Measurements from ENCODE around the gene OR2H2.

Gene OR2H2

DNA sequence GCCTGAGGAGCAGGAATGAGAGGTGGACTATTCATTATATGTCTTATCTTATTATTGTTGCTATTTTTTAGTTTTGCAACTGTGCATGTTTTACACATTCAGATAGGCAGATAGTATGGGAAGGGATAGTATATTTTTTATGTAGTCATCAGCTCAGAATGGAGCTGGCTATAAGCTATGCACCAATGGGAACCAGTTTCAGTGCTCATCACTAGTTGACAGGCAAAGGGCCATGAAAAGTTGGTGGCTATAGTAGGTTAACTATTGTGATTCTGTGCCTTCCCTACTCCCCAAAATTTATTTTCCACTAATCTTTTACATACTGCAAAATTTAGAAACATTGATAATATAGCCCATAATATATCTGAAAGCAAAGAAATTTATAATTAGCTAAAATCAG lies 20.0 kb upstream of the OR2H2 start:
- no peak overlapping the region for H3K4me3 ChIP-seq (replicated peaks in 1 of 2; ENCODE audit: low read depth in 2 of 2, low read length in 2 of 2)
- TF ChIP-seq, protein P1, sequence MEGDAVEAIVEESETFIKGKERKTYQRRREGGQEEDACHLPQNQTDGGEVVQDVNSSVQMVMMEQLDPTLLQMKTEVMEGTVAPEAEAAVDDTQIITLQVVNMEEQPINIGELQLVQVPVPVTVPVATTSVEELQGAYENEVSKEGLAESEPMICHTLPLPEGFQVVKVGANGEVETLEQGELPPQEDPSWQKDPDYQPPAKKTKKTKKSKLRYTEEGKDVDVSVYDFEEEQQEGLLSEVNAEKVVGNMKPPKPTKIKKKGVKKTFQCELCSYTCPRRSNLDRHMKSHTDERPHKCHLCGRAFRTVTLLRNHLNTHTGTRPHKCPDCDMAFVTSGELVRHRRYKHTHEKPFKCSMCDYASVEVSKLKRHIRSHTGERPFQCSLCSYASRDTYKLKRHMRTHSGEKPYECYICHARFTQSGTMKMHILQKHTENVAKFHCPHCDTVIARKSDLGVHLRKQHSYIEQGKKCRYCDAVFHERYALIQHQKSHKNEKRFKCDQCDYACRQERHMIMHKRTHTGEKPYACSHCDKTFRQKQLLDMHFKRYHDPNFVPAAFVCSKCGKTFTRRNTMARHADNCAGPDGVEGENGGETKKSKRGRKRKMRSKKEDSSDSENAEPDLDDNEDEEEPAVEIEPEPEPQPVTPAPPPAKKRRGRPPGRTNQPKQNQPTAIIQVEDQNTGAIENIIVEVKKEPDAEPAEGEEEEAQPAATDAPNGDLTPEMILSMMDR (IDR thresholded peaks at IDR 0.05; ENCODE audit: low read depth, low read length) = no peak
- DNase-seq (ENCODE audit: low read depth in 2 of 2) = no peak

DNA sequence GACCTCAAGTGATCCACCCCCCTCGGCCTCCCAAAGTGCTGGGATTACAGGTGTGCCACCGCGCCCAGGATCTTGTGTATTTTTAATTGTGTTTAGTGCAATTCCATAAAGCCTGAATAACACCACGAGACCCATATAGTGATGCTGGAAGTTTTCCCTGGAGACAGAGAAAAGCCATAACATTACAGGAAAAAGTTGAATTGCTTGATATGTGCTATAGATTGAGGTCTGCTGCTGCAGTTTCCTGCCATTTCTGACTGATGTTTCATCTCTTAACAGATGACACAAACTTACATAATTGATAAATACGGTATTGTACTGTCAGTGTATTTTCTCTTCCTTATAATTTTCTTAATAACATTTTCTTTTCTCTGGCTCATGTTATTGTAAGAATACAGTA lies 18.1 kb upstream of the OR2H2 start:
- TF ChIP-seq, protein P1 (IDR thresholded peaks at IDR 0.05; ENCODE audit: low read depth, low read length) = no peak
- H3K4me3 ChIP-seq (replicated peaks in 1 of 2; ENCODE audit: low read depth in 2 of 2, low read length in 2 of 2) = no peak overlapping the region
- DNase-seq (ENCODE audit: low read depth in 2 of 2) = no peak

DNA sequence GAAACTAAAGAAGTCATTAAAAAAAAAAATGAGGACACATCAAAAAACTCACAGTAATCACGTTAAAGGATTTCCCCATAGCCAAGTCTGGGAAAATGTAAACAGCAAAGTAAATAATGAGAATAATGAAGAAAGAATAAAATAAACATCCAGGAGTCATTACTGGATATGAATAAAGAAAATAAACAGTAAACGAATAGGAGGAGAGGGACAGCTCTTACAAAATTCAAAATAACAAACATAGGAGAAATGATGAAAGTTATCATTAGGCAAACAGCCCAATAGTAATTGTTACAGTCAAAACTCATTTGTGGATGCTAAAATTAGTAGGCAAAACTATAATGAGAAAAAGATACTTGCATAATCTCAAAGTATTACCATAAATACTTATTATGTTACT lies 17.4 kb upstream of the OR2H2 start:
- no peak overlapping the region for H3K4me3 ChIP-seq (replicated peaks in 1 of 2; ENCODE audit: low read depth in 2 of 2, low read length in 2 of 2)
- no peak for DNase-seq (ENCODE audit: low read depth in 2 of 2)
- TF ChIP-seq, protein P1 (IDR thresholded peaks at IDR 0.05; ENCODE audit: low read depth, low read length) = no peak

DNA sequence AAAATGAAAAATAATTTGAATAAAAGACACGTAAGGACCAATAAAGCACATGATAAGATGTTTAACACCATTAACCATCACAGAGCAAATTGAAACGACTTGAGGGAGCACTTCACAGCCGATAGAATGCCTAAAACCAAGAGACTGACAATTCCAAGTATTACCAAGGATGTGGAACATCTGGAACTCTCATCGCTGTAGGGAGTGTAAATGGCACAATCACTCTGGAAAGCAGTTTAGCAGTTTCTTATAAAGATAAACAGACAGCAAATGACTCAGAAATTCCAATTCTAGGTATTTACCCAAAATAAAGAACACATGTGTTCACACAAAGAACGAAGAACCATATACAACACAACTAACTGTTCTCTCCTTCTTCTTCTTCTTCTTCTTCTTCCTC lies 16.9 kb upstream of the OR2H2 start:
- TF ChIP-seq, protein P1 (IDR thresholded peaks at IDR 0.05; ENCODE audit: low read depth, low read length) = no peak
- peak in 1 of 2 donors; percentile 1 for DNase-seq (ENCODE audit: low read depth in 2 of 2)
- H3K4me3 ChIP-seq (replicated peaks in 1 of 2; ENCODE audit: low read depth in 2 of 2, low read length in 2 of 2) = no peak overlapping the region

DNA sequence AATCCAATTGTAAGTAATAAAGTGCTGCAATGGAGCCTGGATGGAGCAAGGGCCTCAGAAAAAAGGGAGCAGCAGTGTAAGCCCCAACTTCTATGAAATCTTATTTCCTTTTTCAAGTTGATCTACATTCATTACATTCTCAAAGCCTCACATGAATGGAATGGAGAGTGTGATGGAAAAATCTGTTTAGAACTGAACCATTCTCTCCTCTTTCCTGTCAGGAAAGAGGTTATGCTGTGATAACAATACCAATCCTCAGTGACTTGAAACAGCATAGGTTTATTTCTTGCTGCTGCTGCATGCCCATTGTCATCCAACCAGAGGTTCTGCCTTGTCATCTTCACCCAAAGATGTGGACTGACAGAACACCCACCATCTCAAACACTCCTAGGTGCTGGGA lies 8.9 kb upstream of the OR2H2 start:
- TF ChIP-seq, protein P1 (IDR thresholded peaks at IDR 0.05; ENCODE audit: low read depth, low read length) = no peak
- no peak overlapping the region for H3K4me3 ChIP-seq (replicated peaks in 1 of 2; ENCODE audit: low read depth in 2 of 2, low read length in 2 of 2)
- DNase-seq (ENCODE audit: low read depth in 2 of 2) = no peak

DNA sequence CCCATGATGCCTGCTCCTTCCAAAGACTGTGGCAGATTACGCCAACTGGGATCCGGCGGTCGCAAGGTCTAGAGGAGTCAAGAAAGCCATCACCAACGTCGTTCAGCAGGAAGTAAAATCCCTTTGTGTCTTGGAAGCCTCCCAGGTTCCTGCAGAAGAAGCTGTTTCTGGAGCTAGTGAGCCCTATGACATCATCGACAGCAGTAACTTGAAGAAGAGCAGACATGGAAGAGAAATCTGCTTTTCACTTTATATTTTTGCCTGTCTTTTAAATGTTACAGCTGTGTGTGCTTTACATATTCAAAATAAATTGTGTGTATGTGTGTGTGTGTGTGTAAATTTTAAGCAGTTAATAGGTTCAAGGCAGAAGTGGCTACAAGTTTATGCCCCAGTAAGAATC lies 7.4 kb upstream of the OR2H2 start:
- DNase-seq (ENCODE audit: low read depth in 2 of 2) = no peak
- no peak overlapping the region for H3K4me3 ChIP-seq (replicated peaks in 1 of 2; ENCODE audit: low read depth in 2 of 2, low read length in 2 of 2)
- TF ChIP-seq, protein P1 (IDR thresholded peaks at IDR 0.05; ENCODE audit: low read depth, low read length) = no peak

DNA sequence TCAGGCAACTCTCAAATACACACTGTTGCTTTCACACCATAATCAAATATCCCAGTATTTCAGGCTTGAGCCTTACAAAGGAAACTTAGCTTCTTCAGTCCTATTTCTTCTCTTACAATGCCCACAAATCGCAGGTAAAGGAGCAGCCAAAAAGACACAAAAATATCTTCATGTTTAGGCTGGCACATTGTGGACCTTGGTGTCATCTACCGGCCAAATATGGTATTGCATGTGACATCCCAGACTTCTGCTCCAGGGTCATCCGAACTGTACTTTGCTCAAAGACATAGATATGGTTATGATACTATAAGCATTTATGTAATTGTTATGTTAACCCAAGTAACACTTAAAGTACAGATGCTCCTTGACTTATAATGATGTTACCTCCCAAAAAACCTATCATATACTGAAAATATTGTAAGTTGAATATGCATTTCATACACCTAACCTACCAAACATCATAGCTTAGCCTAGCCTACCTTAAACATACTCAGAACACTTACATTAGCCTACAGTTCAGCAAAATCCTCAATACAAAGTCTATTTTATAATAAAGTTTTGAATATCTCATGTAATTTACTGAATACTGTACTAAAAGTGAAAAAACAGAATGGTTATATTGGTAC lies 4.6 kb downstream of the OR2H2 start:
- DNase-seq (ENCODE audit: low read depth in 2 of 2) = peak; percentile 58 to 68
- TF ChIP-seq, protein P1 (IDR thresholded peaks at IDR 0.05; ENCODE audit: low read depth, low read length) = peak; percentile 96
- H3K4me3 ChIP-seq (replicated peaks in 1 of 2; ENCODE audit: low read depth in 2 of 2, low read length in 2 of 2) = no peak overlapping the region

All from cardiac fibroblast (primary cell).